Fibroblast of mammary gland (primary cell): ENCODE data around the gene ELF1.
A peak's percentile ranks its signal among the peaks of the same experiment; 100 is the strongest.

ENCODE experiments used
- DNase-seq: peaks from one replicate; pipeline ENCODE4 v3.0.0-alpha.2; 2010; ENCODE audit warnings: low read depth
- H3K4me3 ChIP-seq: 2 replicates; pipeline ENCODE4 v1.5.1; 2011; ENCODE audit warnings: low read depth, mild to moderate bottlenecking, low read length, moderate library complexity; ENCODE audit not compliant: control insufficient read depth
- CTCF ChIP-seq: conservative IDR thresholded peaks from 2 replicates; pipeline ENCODE4 v1.5.1; 2011; ENCODE audit warnings: low read depth, low read length, inconsistent platforms; ENCODE audit not compliant: control insufficient read depth, insufficient read depth

The ELF1 gene

GRCh38 chr13:41028051-41028450 is 8.9 kb upstream of the ELF1 start:
- DNase-seq: peak; percentile 38
- TF ChIP-seq CTCF: no peak
- no peak overlapping the region for H3K4me3 ChIP-seq

GRCh38 chr13:41026788-41027187 is 7.7 kb upstream of the ELF1 start:
- TF ChIP-seq CTCF: no peak
- no peak overlapping the region for H3K4me3 ChIP-seq
- no peak for DNase-seq

GRCh38 chr13:41025518-41025917 is 6.4 kb upstream of the ELF1 start:
- TF ChIP-seq CTCF: no peak
- H3K4me3 ChIP-seq: no peak overlapping the region
- no peak for DNase-seq

GRCh38 chr13:41019578-41020347 is 647 bp upstream of the ELF1 start:
- no peak overlapping the region for H3K4me3 ChIP-seq
- no peak for TF ChIP-seq CTCF
- no peak for DNase-seq

GRCh38 chr13:41018602-41018948 is 541 bp downstream of the ELF1 start:
- TF ChIP-seq CTCF: no peak
- DNase-seq: no peak
- H3K4me3 ChIP-seq: peak overlapping the region; percentile 49

GRCh38 chr13:41017817-41018601 is 1.1 kb downstream of the ELF1 start:
- TF ChIP-seq CTCF: no peak
- H3K4me3 ChIP-seq: peak overlapping the region; percentile 49
- no peak for DNase-seq
